ENCODE data around the gene SPRED2.

GRCh38 chr2:65343386-65343785 is 89.0 kb downstream of the SPRED2 start:
- no peak for TF ChIP-seq EZH2 (IDR thresholded peaks at IDR 0.05; ENCODE audit: borderline replicate concordance, insufficient read depth, low read length, poor library complexity, severe bottlenecking)
- no peak for TF ChIP-seq CTCF (IDR thresholded peaks at IDR 0.05; ENCODE audit: poor library complexity, severe bottlenecking)
